HG03196 (cell line): ENCODE measurements around the gene TRIM63.

Experiments
- ATAC-seq: cut with Tn5 transposase; IDR thresholded peaks from one replicate; pipeline ENCODE4 v1.9.1; 2021; ENCODE audit not compliant: unreplicated experiment

Gene TRIM63

GRCh38 chr1:26019641-26020315 lies 47.7 kb downstream of the TRIM63 start:
- ATAC-seq, result no peak

GRCh38 chr1:26017606-26018005 lies 49.8 kb downstream of the TRIM63 start:
- ATAC-seq, result no peak

DNA sequence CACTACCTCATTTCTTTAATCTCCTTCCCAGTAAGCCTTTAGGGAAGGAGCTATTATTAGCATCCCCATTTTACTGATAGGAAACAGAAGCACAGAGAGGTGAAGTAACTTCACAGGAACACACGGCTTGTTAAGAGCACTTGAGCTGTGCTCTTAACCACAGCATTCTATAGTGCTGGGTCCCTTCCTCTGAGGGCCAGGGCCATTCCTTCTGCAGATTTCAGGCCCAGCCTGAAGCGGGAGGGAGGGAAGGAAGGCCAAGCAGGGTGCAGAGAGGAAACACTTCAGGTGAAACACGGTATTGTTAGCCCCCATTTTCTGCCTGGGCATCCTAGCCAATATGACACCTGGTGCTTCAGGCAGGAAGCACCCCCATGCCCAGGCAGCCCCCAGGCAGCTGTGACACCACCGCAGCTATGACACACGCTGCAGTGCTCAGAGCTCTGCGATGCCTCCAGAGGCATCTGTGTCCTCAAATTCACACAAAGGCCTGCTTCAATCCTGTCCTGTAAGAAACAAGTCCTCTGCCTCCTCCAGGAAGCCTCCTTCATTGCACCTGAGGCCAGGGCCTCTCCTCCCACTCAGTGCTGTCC lies 50.4 kb downstream of the TRIM63 start:
- no peak for ATAC-seq

GRCh38 chr1:26016258-26016952 lies 51.0 kb downstream of the TRIM63 start:
- no peak for ATAC-seq

GRCh38 chr1:26015358-26015757 lies 52.1 kb downstream of the TRIM63 start:
- ATAC-seq, result no peak

- no peak for ATAC-seq
These were observed 53.3 kb downstream of the TRIM63 start for GRCh38 chr1:26014179-26014578.

- ATAC-seq, result no peak
These were observed 54.6 kb downstream of the TRIM63 start for GRCh38 chr1:26012864-26013263.

- no peak for ATAC-seq
These were observed 56.6 kb downstream of the TRIM63 start for GRCh38 chr1:26010825-26011224.

DNA sequence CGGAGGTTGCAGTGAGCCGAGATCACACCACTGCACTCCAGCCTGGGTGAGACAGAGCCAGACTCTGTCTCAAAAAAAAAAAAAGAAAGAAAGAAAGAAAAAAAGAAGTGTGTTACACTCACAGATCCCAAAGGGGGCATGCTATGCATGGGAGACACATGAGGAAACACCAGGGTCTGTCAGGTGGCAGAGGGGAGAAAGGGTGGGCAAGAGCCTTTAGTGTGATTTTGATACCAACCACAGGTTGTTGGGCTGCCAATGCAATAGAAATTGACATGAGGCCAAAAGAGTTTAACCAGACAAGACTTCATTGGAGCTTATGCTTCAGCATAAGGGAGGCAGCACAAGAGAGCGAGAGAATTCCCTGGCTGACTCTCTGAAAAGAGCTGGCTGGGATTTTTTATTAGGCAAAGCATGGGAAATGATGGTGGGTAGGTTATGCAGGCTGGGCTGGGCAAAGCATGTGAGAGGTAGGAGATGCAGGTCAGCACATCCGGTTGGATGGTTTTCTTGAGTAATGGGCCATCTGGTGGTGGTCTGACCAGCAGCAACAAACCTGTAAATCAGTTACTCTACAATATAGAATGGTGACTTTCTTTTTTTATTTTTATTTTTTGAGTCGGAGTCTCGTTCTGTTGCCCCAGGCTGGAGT lies 57.5 kb downstream of the TRIM63 start:
- no peak for ATAC-seq

DNA sequence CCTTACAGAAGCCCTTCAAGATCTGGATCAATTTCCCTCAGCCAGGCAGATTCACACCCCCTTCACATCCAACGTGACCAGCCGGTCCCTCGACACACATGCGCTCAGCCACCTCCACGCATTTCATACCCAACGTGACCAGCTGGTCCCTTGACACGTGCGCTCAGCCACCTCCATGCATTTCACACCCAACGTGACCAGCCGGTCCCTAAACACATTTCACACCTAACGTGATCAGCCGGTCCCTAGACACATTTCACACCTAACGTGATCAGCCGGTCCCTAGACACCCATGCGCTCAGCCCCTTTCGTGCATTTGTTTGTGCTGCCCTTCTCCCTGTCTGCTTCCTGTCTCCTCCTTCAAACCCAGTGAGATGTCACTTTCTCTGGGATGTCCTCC lies 60.7 kb downstream of the TRIM63 start:
- ATAC-seq, result no peak

- no peak for ATAC-seq
These were observed 61.9 kb downstream of the TRIM63 start for GRCh38 chr1:26005434-26006105.

GRCh38 chr1:26003756-26004155 lies 63.7 kb downstream of the TRIM63 start:
- no peak for ATAC-seq

DNA sequence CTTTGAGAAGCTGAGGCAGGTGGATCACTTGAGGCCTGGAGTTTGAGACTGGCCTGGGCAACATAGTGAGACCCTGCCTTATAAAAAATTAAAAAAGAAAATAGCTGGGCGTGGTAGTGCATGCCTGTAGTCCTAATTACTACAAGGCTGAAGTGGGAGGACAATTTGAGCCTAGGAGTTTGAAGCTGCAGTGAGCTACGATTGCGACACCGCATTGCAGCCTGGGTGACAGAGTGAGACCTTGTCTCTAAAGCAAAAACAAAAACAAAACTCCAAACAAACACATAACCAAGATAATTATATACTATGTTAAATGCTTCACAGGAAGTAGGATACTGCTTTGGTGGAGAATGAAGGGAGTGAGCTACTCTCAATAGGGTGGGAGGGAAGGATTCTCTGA lies 64.2 kb downstream of the TRIM63 start:
- no peak for ATAC-seq
